Tibial artery (tissue), 4 donors: ENCODE measurements around the gene EPHB1.

Source experiments
- DNase-seq, 2 donors: peaks; one replicate each; pipeline ENCODE4 v3.0.0-alpha.2; 2019
- H3K27ac ChIP-seq, 2 donors: fragments of 200-600 bp; sonication (generic) in 1 of 2; 1 replicate in 1 of 2; 2 replicates in 1 of 2; pipeline ENCODE4 v1.5.1; 2018 to 2019; ENCODE audit warnings: mild to moderate bottlenecking in 1 of 2
- H3K27me3 ChIP-seq, 2 donors: fragments of 200-600 bp; sonication (generic) in 1 of 2; one replicate each; pipeline versions ENCODE4 v1.5.1 to v1.6.0; 2016 to 2019
- H3K36me3 ChIP-seq, 3 donors: fragments of 200-600 bp; sonication (generic) in 2 of 3; one replicate each; pipeline ENCODE4 v1.5.1; 2016 to 2019; ENCODE audit warnings: mild to moderate bottlenecking in 2 of 3
- H3K4me1 ChIP-seq, 4 donors: fragments of 200-600 bp; sonication (generic) in 2 of 4; 1 replicate in 3 of 4; 2 replicates in 1 of 4; pipeline ENCODE4 v1.5.1; 2016 to 2019
- H3K4me3 ChIP-seq, 2 donors: fragments of 200-600 bp; sonication (generic) in 1 of 2; 1 replicate in 1 of 2; 2 replicates in 1 of 2; pipeline ENCODE4 v1.5.1; 2018 to 2019; ENCODE audit warnings: mild to moderate bottlenecking in 2 of 2
- H3K9me3 ChIP-seq, 3 donors: fragments of 200-600 bp; sonication (generic) in 1 of 3; one replicate each; pipeline ENCODE4 v1.5.1; 2016 to 2019
- CTCF ChIP-seq, 2 experiments: fragments of 200-600 bp in 1 of 2; fragments of 450-650 bp in 1 of 2; IDR thresholded peaks; one replicate each; pipeline ENCODE4 v1.5.1; 2017 to 2019; ENCODE audit warnings: antibody characterized with exemption in 2 of 2, mild to moderate bottlenecking in 1 of 2, moderate library complexity in 1 of 2
- intact Hi-C: fragments of 100-400 bp; cut with DNase I; formaldehyde crosslinking; loops from one replicate; pipeline ENCODE4 v1.15.0; 2023; ENCODE audit warnings: low total_unique reads

The EPHB1 gene

GRCh38 chr3:134820994-134821393 lies 25.9 kb downstream of the EPHB1 start:
- Histone ChIP-seq H3K4me1 (no peaks in the 10 kb centered on the region), H3K9me3 (no peaks in the 10 kb centered on the region), H3K36me3 (no peaks in the 10 kb centered on the region), H3K4me3 (no peak overlapping the region), H3K27me3 (no peaks in the 10 kb centered on the region), H3K27ac (no peak overlapping the region)
- no peak for TF ChIP-seq CTCF (IDR thresholded peaks at IDR 0.05)
- DNase-seq, result no peak
- intact Hi-C loops, result no loop called here

GRCh38 chr3:134822090-134822489 lies 27.0 kb downstream of the EPHB1 start:
- intact Hi-C loops, result no loop called here
- DNase-seq, result no peak
- TF ChIP-seq CTCF (IDR thresholded peaks at IDR 0.05), result no peak

GRCh38 chr3:134823679-134824078 lies 28.6 kb downstream of the EPHB1 start:
- intact Hi-C loops, result no loop called here
- no peak for TF ChIP-seq CTCF (IDR thresholded peaks at IDR 0.05)

More at GRCh38 chr3:134822090-134822489, 27.0 kb downstream of the EPHB1 start:
- no peaks in the 10 kb centered on the region for H3K27me3 ChIP-seq
- H3K4me3 ChIP-seq, result no peak overlapping the region
- no peaks in the 10 kb centered on the region for H3K4me1 ChIP-seq
- no peaks in the 10 kb centered on the region for H3K9me3 ChIP-seq
- H3K36me3 ChIP-seq, result no peaks in the 10 kb centered on the region
- H3K27ac ChIP-seq, result no peak overlapping the region

GRCh38 chr3:134824791-134825190 lies 29.7 kb downstream of the EPHB1 start:
- DNase-seq, result no peak
- Histone ChIP-seq H3K36me3 (no peaks in the 10 kb centered on the region), H3K4me3 (no peak overlapping the region), H3K9me3 (no peaks in the 10 kb centered on the region), H3K27ac (no peak overlapping the region), H3K4me1 (peaks cover 0 to 6% (median 0%) of the 10 kb centered on the region in 4 donors), H3K27me3 (no peaks in the 10 kb centered on the region)
- TF ChIP-seq CTCF (IDR thresholded peaks at IDR 0.05), result no peak
- intact Hi-C loops, result no loop called here

More at GRCh38 chr3:134823679-134824078, 28.6 kb downstream of the EPHB1 start:
- no peaks in the 10 kb centered on the region for H3K36me3 ChIP-seq
- no peaks in the 10 kb centered on the region for H3K4me1 ChIP-seq
- no peak overlapping the region for H3K4me3 ChIP-seq
- DNase-seq, result peak in 1 of 2 donors; percentile 27
- H3K9me3 ChIP-seq, result no peaks in the 10 kb centered on the region
- no peak overlapping the region for H3K27ac ChIP-seq
- no peaks in the 10 kb centered on the region for H3K27me3 ChIP-seq

- no peaks in the 10 kb centered on the region for H3K9me3 ChIP-seq
- no peak overlapping the region for H3K27ac ChIP-seq
- H3K4me3 ChIP-seq, result no peak overlapping the region
- no peaks in the 10 kb centered on the region for H3K27me3 ChIP-seq
- H3K4me1 ChIP-seq, result peaks cover 0 to 9% (median 0%) of the 10 kb centered on the region in 4 donors
- intact Hi-C loops, result no loop called here
- TF ChIP-seq CTCF (IDR thresholded peaks at IDR 0.05), result no peak
- DNase-seq, result no peak
- H3K36me3 ChIP-seq, result no peaks in the 10 kb centered on the region
Measured at GRCh38 chr3:134827213-134827612, 32.2 kb downstream of the EPHB1 start.

- Histone ChIP-seq H3K4me1 (peaks cover 0 to 9% (median 0%) of the 10 kb centered on the region in 4 donors), H3K27me3 (no peaks in the 10 kb centered on the region), H3K9me3 (no peaks in the 10 kb centered on the region), H3K4me3 (no peak overlapping the region), H3K36me3 (no peaks in the 10 kb centered on the region), H3K27ac (no peak overlapping the region)
- no peak for TF ChIP-seq CTCF (IDR thresholded peaks at IDR 0.05)
- no peak for DNase-seq
- intact Hi-C loops, result no loop called here
Measured at GRCh38 chr3:134829721-134830120, 34.7 kb downstream of the EPHB1 start.
